ENCODE measurements around the gene MAT2A.

DNA sequence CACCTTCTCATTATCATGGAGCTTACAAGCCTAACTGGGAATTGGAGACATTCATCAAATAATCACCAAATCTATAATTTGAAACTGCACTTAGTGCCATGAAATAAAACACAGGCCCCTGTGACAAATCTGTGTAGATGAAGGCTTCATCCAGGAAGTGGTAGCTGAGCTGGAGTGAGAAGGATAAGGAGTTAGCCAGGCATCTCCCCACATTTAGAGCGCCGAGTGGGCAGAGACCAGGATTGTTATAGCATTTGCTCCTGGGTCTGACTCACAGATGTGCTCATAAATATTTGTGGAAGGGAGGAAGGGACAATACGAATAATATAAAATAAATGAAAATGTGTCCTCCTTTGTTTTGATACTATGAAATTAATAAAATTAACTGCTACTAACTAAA is 2.5 kb upstream of the MAT2A start:
- TF ChIP-seq, protein P1, sequence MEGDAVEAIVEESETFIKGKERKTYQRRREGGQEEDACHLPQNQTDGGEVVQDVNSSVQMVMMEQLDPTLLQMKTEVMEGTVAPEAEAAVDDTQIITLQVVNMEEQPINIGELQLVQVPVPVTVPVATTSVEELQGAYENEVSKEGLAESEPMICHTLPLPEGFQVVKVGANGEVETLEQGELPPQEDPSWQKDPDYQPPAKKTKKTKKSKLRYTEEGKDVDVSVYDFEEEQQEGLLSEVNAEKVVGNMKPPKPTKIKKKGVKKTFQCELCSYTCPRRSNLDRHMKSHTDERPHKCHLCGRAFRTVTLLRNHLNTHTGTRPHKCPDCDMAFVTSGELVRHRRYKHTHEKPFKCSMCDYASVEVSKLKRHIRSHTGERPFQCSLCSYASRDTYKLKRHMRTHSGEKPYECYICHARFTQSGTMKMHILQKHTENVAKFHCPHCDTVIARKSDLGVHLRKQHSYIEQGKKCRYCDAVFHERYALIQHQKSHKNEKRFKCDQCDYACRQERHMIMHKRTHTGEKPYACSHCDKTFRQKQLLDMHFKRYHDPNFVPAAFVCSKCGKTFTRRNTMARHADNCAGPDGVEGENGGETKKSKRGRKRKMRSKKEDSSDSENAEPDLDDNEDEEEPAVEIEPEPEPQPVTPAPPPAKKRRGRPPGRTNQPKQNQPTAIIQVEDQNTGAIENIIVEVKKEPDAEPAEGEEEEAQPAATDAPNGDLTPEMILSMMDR (optimal IDR thresholded peaks at IDR 0.05 in 1 of 3, IDR thresholded peaks at IDR 0.05 in 1 of 3, conservative IDR thresholded peaks at IDR 0.05 in 1 of 3; ENCODE audit: extremely low read depth in 1 of 3, insufficient read depth in 2 of 3, low read length in 3 of 3) = no peak
- TF ChIP-seq EZH2 (IDR thresholded peaks at IDR 0.05; ENCODE audit: low read length) = no peak
